Gastrocnemius medialis (tissue), 4 donors: ENCODE results near the gene UCK2.

Experiments used
- CTCF ChIP-seq, 5 experiments: fragments of 450-650 bp in 3 of 5; fragments of 200-600 bp in 2 of 5; sonication (generic) in 2 of 5; IDR thresholded peaks in 4 of 5; conservative IDR thresholded peaks in 1 of 5; 1 replicate in 4 of 5; 2 replicates in 1 of 5; pipeline ENCODE4 v1.5.1; 2016 to 2019; ENCODE audit warnings: antibody characterized with exemption in 5 of 5, mild to moderate bottlenecking in 3 of 5, moderate library complexity in 3 of 5
- POLR2A ChIP-seq, 2 donors: fragments of 450-650 bp; IDR thresholded peaks; one replicate each; pipeline ENCODE4 v1.6.1; 2017; ENCODE audit warnings: antibody characterized with exemption in 2 of 2, mild to moderate bottlenecking in 2 of 2, moderate library complexity in 2 of 2

DNA sequence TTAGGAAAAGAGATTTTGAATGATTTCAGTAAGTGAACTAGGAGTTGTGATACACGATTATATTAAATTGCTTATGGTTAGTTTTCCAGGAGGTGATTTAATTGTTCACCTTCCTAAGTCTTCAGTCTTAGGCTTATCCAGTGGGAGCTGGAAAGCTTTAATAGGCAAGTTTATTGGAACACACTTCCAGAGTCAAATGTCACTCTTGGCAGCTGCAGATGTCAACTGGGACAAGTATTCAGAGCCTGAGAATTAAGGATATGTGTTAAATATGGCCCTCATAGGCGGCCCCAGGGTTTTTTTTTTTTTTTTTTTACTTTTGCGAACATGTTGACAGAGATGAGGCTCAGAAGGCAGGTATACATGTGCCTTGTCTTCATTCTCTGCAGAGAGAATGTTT, 29.2 kb downstream of the UCK2 start:
- TF ChIP-seq CTCF (IDR thresholded peaks at IDR 0.05 in 4 of 5, conservative IDR thresholded peaks at IDR 0.05 in 1 of 5) (no peak), POLR2A (IDR thresholded peaks at IDR 0.05) (no peak)
